GM21737 (cell line): Measurements from ENCODE around the gene B3GNT5.

Experiments
- ATAC-seq: cut with Tn5 transposase; IDR thresholded peaks from one replicate; pipeline ENCODE4 v1.9.1; 2021; ENCODE audit warnings: mild to moderate bottlenecking, moderate library complexity; ENCODE audit not compliant: unreplicated experiment

B3GNT5 gene

DNA sequence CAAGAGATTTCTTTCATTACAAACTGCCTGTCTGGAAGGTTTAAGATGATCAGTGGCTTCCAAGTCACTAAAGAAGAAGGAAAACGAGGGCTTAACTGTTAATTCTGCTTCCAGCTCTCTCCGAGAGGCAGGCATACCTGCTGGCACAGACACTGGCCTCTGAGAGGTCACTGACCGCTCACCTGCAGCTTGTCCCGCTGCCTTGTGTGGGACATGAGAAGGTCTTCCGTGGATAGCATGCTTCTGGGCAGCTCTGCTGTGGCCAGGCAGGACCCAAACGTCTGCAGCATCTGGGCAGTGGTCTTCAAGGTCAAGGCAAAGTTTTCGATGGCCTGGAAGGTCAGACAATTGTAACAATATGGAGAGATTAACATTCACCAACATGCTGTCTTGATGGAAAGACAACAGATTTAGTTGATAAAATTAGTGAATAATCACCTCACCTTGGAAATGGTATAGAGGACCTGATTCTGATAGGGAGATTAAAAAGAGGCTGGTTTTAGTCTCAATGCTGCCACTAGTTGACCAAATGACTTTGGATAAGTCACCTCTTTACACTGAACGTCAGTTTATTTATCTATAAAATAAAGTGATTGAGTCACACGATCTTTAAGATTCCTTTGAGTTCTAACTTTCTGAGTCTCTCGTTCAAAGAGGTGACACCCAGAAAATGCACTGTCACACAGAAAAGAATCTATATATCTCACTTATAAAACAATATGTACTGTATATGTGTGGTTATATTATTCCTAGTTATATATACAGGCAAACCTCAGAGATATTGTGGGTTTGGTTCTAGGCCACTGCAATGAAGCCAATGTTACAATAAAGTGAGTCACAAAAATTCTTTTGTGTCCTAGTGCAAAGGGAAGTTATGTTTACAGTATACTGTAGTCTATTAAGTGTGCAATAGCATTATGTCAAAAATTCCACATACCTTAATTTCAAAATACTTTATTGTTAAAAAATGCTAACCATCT, 65.1 kb downstream of the B3GNT5 start:
- no peak for ATAC-seq

DNA sequence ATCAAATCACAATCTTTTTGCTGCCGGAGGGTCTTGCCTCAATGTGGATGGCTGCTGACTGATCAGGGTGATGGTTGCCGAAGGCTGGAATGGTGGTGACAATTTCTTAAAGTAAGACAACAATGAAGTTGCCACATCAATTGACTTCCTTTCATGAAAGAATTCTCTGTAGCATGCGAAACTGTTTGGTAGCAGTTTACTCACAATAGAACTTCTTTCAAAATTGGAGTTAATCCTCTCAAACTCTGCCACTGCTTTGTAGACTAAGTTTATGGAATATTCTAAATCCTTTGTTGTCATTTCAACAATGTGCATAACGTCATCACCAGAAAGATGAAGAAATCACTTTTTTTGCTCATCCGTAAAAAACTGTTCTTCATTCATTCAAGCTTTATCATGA, 65.8 kb downstream of the B3GNT5 start:
- no peak for ATAC-seq

DNA sequence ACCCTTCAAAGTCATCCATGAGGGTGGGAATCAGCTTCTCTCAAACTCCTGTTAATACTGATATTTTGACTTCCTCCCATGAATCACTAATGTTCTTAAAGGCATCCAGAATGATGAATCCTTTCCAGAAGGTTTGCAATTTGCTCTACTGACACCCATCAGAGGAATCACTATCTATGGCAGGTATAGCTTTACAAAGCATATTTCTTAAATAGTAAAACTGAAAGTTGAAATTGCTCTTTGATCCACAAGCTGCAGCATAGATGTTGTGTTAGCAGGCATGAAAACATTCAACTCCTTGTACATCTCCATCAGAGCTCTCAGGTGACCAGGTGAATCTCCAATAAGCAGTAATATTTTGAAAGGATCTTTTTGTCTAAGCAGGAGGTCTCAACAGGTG, 66.3 kb downstream of the B3GNT5 start:
- no peak for ATAC-seq
